A549 (cell line): ENCODE measurements around the gene SOX13. TPM values are rescaled to one million over a fixed set of nuclear protein-coding genes. Genes with fewer than 3 reads are reported as not detected.

Source experiments
- ATAC-seq, 2 experiments: fragments of 200-7000 bp in 1 of 2; fragments of >200 bp in 1 of 2; cut with Nextera tagmentation in 1 of 2; cut with Tn5 transposase in 1 of 2; 3 replicates each; pipeline versions ENCODE4 v1.8.0 to v1.9.1; 2018 to 2020; ENCODE audit warnings: mild to moderate bottlenecking in 1 of 2, moderate library complexity in 1 of 2
- CTCF ChIA-PET: fragments of 300-600 bp; sonication (Branson Sonifier 250); formaldehyde crosslinking; extraction: SDS; loops from one replicate; lab custom pipeline; 2021; ENCODE audit warnings: antibody characterized with exemption, inconsistent platforms; lab: Yijun Ruan, JAX
- POLR2A ChIA-PET: fragments of 350-600 bp; formaldehyde crosslinking; extraction: SDS; loops from one replicate; lab custom pipeline; 2021; ENCODE audit warnings: antibody characterized with exemption, inconsistent platforms; lab: Yijun Ruan, JAX
- DNase-seq, 2 experiments: peaks; one replicate each; pipeline versions ENCODE4 v3.0.0 to v3.0.0-alpha.2; 2011 to 2016; ENCODE audit warnings: low read depth in 1 of 2, low spot score in 1 of 2
- FAIRE-seq: peaks from 2 replicates; lab custom pipeline; 2011; peaks lifted over from hg19 to GRCh38; lab: Jason Lieb, UNC
- H3K27ac ChIP-seq, 2 experiments: fragments of >200 bp; sonication (Bioruptor Twin); formaldehyde crosslinking; 3 replicates each; pipeline ENCODE4 v1.5.1; 2016 to 2017
- H3K4me1 ChIP-seq: fragments of >200 bp; sonication (Bioruptor Twin); formaldehyde crosslinking; 3 replicates; pipeline ENCODE4 v1.6.1; 2016
- H3K4me2 ChIP-seq: fragments of >200 bp; sonication (Bioruptor Twin); formaldehyde crosslinking; 3 replicates; pipeline ENCODE4 v1.6.1; 2016
- H3K4me3 ChIP-seq: fragments of >200 bp; sonication (Bioruptor Twin); formaldehyde crosslinking; 3 replicates; pipeline ENCODE4 v1.5.1; 2016
- H3K9me3 ChIP-seq: fragments of >200 bp; sonication (Bioruptor Twin); formaldehyde crosslinking; 3 replicates; pipeline ENCODE4 v1.6.1; 2016
- BHLHE40 ChIP-seq: IDR thresholded peaks from 2 replicates; pipeline ENCODE4 v1.6.1; 2012; ENCODE audit warnings: low read depth, low read length, inconsistent platforms
- CBX8 ChIP-seq: fragments of 200-600 bp; sonication (generic); IDR thresholded peaks from 2 replicates; pipeline ENCODE4 v1.6.1; 2016
- CHD2 ChIP-seq: fragments of 150-350 bp; IDR thresholded peaks from 2 replicates; pipeline ENCODE4 v1.6.1; 2014; ENCODE audit warnings: low read length; ENCODE audit not compliant: partially characterized antibody
- CTCF ChIP-seq: fragments of >200 bp; sonication (Bioruptor Twin); formaldehyde crosslinking; IDR thresholded peaks from 3 replicates; pipeline ENCODE4 v1.5.1; 2016
- E2F6 ChIP-seq: IDR thresholded peaks from 2 replicates; pipeline ENCODE4 v1.6.1; 2012; ENCODE audit warnings: low read depth, borderline replicate concordance
- EHF ChIP-seq: fragments of 250-450 bp; sonication (Bioruptor Pico); IDR thresholded peaks from 2 replicates; pipeline ENCODE4 v1.5.0; 2020; ENCODE audit warnings: mild to moderate bottlenecking
- EHMT2 ChIP-seq: fragments of 200-600 bp; sonication (generic); IDR thresholded peaks from 2 replicates; pipeline ENCODE4 v1.6.1; 2016; ENCODE audit warnings: antibody characterized with exemption, low read depth, mild to moderate bottlenecking, moderate library complexity
- ELK1 ChIP-seq: fragments of 150-350 bp; IDR thresholded peaks from 2 replicates; pipeline ENCODE4 v1.6.1; 2014; ENCODE audit warnings: low read depth, mild to moderate bottlenecking, low read length
- FOSB ChIP-seq: fragments of 250-450 bp; sonication (Bioruptor Pico); IDR thresholded peaks from 2 replicates; pipeline ENCODE4 v1.5.0; 2020; ENCODE audit warnings: mild to moderate bottlenecking, moderate library complexity
- FOXS1 ChIP-seq: fragments of 250-450 bp; sonication (Bioruptor Pico); IDR thresholded peaks from 2 replicates; pipeline ENCODE4 v1.5.0; 2020; ENCODE audit warnings: mild to moderate bottlenecking, moderate library complexity
- HEYL ChIP-seq: fragments of 250-450 bp; sonication (Bioruptor Pico); IDR thresholded peaks from 2 replicates; pipeline ENCODE4 v1.8.0; 2021; ENCODE audit warnings: mild to moderate bottlenecking, moderate library complexity
- HMGXB4 ChIP-seq: fragments of 250-450 bp; sonication (Bioruptor Pico); IDR thresholded peaks from 2 replicates; pipeline ENCODE4 v1.5.0; 2021; ENCODE audit warnings: mild to moderate bottlenecking, moderate library complexity, borderline replicate concordance
- HOXA7 ChIP-seq: fragments of 250-450 bp; sonication (Bioruptor Pico); IDR thresholded peaks from 2 replicates; pipeline ENCODE4 v1.5.0; 2020; ENCODE audit warnings: mild to moderate bottlenecking, moderate library complexity
- HOXB5 ChIP-seq: fragments of 250-450 bp; sonication (Bioruptor Pico); IDR thresholded peaks from 2 replicates; pipeline ENCODE4 v1.5.0; 2020; ENCODE audit warnings: mild to moderate bottlenecking, moderate library complexity
- JUN ChIP-seq, 2 experiments: fragments of >200 bp; sonication (Bioruptor Twin); formaldehyde crosslinking; IDR thresholded peaks; 2 replicates in 1 of 2; 3 replicates in 1 of 2; pipeline ENCODE4 v1.6.1; 2016 to 2017
- KDM5A ChIP-seq: fragments of 200-600 bp; sonication (generic); IDR thresholded peaks from 2 replicates; pipeline ENCODE4 v1.6.1; 2016; ENCODE audit warnings: antibody characterized with exemption, mild to moderate bottlenecking
- NPAS2 ChIP-seq: fragments of 250-450 bp; sonication (Bioruptor Pico); IDR thresholded peaks from 2 replicates; pipeline ENCODE4 v1.8.0; 2022; ENCODE audit warnings: mild to moderate bottlenecking, moderate library complexity, borderline replicate concordance
- PBX3 ChIP-seq: IDR thresholded peaks from 2 replicates; pipeline ENCODE4 v1.6.1; 2012
- PHF8 ChIP-seq: fragments of 200-600 bp; sonication (generic); IDR thresholded peaks from 2 replicates; pipeline ENCODE4 v1.6.1; 2016; ENCODE audit warnings: low read depth, mild to moderate bottlenecking, antibody characterized with exemption, moderate library complexity, borderline replicate concordance
- POLR2AphosphoS2 ChIP-seq: conservative IDR thresholded peaks from 2 replicates; pipeline ENCODE4 v1.6.1; 2012; ENCODE audit warnings: low read length, improper control_type of control experiment, inconsistent platforms
- RCOR1 ChIP-seq: fragments of 150-350 bp; IDR thresholded peaks from 2 replicates; pipeline ENCODE4 v1.6.1; 2014; ENCODE audit warnings: antibody characterized with exemption, low read length, low read depth
- RFX5 ChIP-seq: fragments of 450-650 bp; IDR thresholded peaks from 2 replicates; pipeline ENCODE4 v1.7.1; 2014; ENCODE audit warnings: antibody characterized with exemption, mild to moderate bottlenecking, moderate library complexity
- ZNF302 ChIP-seq: fragments of 250-450 bp; sonication (Bioruptor Pico); IDR thresholded peaks from 2 replicates; pipeline ENCODE4 v1.9.0; 2021; ENCODE audit warnings: inconsistent platforms, mild to moderate bottlenecking, moderate library complexity
- WGBS: methylation state at CpG from one replicate; pipeline ENCODE4 v1.1.6; 2017; ENCODE audit errors: missing lambda C conversion rate; 5-methylcytosine and 5-hydroxymethylcytosine counted together
- polyA plus RNA-seq, 4 experiments: library from polyadenylated mRNA; depleted of rRNA in 3 of 4; stranded (reverse); fragments of >200 nt; fragmentation: RNase III in 1 of 4; extraction: RNeasy Plus Mini Kit Qiagen cat#74134 plus additional on column Dnase treatment in 1 of 4; gene quantifications; 2 replicates in 3 of 4; 3 replicates in 1 of 4; pipeline ENCODE4 v1.2.3, GENCODE V29; 2011 to 2017
- TF ChIP-seq, protein P1 (sequence below): fragments of >200 bp; sonication (Bioruptor Twin); formaldehyde crosslinking; IDR thresholded peaks from 2 replicates; pipeline ENCODE4 v1.6.1; 2016

Gene SOX13
- polyA plus RNA-seq, 2 of the 4 experiments (the other 2 are of a cell fraction) = 6.8 to 9.8 TPM

DNA sequence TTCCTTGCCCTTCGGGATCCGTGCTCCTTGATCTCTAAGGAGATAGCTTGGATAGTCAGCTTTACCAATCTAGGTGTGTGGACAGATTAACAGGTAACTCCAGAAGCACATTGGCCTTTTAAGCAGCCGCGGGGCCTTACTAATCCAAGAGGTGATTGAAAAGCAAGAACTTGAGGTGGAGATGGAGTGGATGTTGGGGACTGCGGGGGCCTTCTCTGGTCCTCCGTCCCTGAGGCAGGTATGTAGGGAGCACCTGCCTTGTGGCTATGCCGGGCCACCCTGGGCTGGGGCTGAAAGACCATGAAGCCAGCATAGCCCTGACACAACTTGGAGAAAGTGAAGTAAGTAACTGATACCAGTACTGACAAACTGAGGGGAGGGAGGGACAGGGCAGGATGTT lies 10.6 kb downstream of the SOX13 start:
- CTCF ChIA-PET = interaction anchor here (1.5 kb wide), 1 partner anchor 9 kb away, joined by 3 read pairs; no protein-coding TSS in a partner anchor
- Histone ChIP-seq H3K9me3 (no peaks in the 10 kb centered on the region), H3K4me2 (no peak overlapping the region), H3K4me3 (no peak overlapping the region), H3K4me1 (peaks cover 51% of the 10 kb centered on the region), H3K27ac (peak overlapping the region; percentile 53 to 61; a peak in 4 of 6 replicates)
- TF ChIP-seq PBX3 = no peak
- TF ChIP-seq KDM5A = no peak
- TF ChIP-seq EHF (CRISPR knock-in tag) = no peak
- TF ChIP-seq PHF8 = no peak
- no peak for TF ChIP-seq FOSB (CRISPR knock-in tag)
- TF ChIP-seq BHLHE40 = no peak
- no peak for TF ChIP-seq HOXB5 (CRISPR knock-in tag)
- TF ChIP-seq RFX5 = no peak
- no peak for TF ChIP-seq HEYL
- no peak for TF ChIP-seq ZNF302
- no peak for TF ChIP-seq HMGXB4 (CRISPR knock-in tag)
- no peak for TF ChIP-seq CBX8
- no peak for TF ChIP-seq NPAS2 (CRISPR knock-in tag)
- no peak for TF ChIP-seq POLR2AphosphoS2
- TF ChIP-seq E2F6 = no peak
- no peak for TF ChIP-seq CHD2
- TF ChIP-seq ELK1 = no peak
- no peak for TF ChIP-seq JUN (IDR thresholded peaks at IDR 0.05)
- DNase-seq = no peak
- WGBS = 92% methylated on average over 7 of the region's 7 CpGs
- no peak for ATAC-seq
- FAIRE-seq = no peak
- POLR2A ChIA-PET = no interaction called here

- Histone ChIP-seq H3K4me1 (peaks cover 44% of the 10 kb centered on the region), H3K27ac (peak overlapping the region; percentile 53 to 61; a peak in 5 of 6 replicates), H3K9me3 (no peaks in the 10 kb centered on the region), H3K4me2 (peak overlapping the region; percentile 35; the same call in 2 of the 3 replicates), H3K4me3 (no peak overlapping the region)
- TF ChIP-seq EHMT2 (no peak), FOXS1 (CRISPR knock-in tag) (no peak), CTCF (no peak), HOXA7 (CRISPR knock-in tag) (no peak), RCOR1 (no peak)
- TF ChIP-seq, protein P1, sequence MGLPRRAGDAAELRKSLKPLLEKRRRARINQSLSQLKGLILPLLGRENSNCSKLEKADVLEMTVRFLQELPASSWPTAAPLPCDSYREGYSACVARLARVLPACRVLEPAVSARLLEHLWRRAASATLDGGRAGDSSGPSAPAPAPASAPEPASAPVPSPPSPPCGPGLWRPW = no peak
- FAIRE-seq (no peak), ATAC-seq (no peak), DNase-seq (no peak)
- 66% methylated on average over 4 of the region's 4 CpGs for WGBS
- ChIA-PET CTCF (interaction anchor here (1.0 to 1.7 kb wide), 3 partner anchors 10 to 213 kb away, joined by 3 to 5 read pairs (median 3); no protein-coding TSS in a partner anchor), POLR2A (no interaction called here)
Observed at GRCh38 chr1:204084247-204084772, 11.4 kb downstream of the SOX13 start.
